ENCODE measurements around the gene MRPL40.

The MRPL40 gene

GRCh38 chr22:19460036-19460435 is 27.7 kb downstream of the MRPL40 start:
- Histone ChIP-seq H4K20me1 (ENCODE audit: insufficient read depth, low read length, poor library complexity, severe bottlenecking) (no peaks in the 10 kb centered on the region), H3K4me3 (ENCODE audit: low read length, poor library complexity, severe bottlenecking) (no peak overlapping the region), H2AFZ (ENCODE audit: low read length) (no peak overlapping the region), H3K27me3 (ENCODE audit: insufficient read depth, low read length, poor library complexity, severe bottlenecking) (no peaks in the 10 kb centered on the region), H3F3A (ENCODE audit: low read depth) (no peaks in the 10 kb centered on the region), H3K9me3 (ENCODE audit: insufficient read depth, low read depth, low read length) (no peaks in the 10 kb centered on the region), H3K4me2 (ENCODE audit: low read depth, low read length, poor library complexity, severe bottlenecking) (no peak overlapping the region), H3K79me2 (ENCODE audit: insufficient read depth, low read length) (no peaks in the 10 kb centered on the region), H3K9me2 (replicated peaks; ENCODE audit: low read depth, low read length) (no peaks in the 10 kb centered on the region), H3K4me1 (ENCODE audit: insufficient read depth, low read length, poor library complexity, severe bottlenecking) (no peaks in the 10 kb centered on the region), H3K36me3 (ENCODE audit: insufficient read depth, low read length) (peaks cover 58% of the 10 kb centered on the region; the same call in 1 of the 2 replicates), H3K9ac (ENCODE audit: low read depth, low read length, poor library complexity, severe bottlenecking) (no peak overlapping the region)
- TF ChIP-seq EZH2phosphoT487 (IDR thresholded peaks at IDR 0.05; ENCODE audit: borderline replicate concordance) (no peak), CTCF (conservative IDR thresholded peaks at IDR 0.05; ENCODE audit: low read length) (no peak)

- no peak for TF ChIP-seq EZH2phosphoT487 (IDR thresholded peaks at IDR 0.05; ENCODE audit: borderline replicate concordance)
- no peak for TF ChIP-seq CTCF (conservative IDR thresholded peaks at IDR 0.05; ENCODE audit: low read length)
- Histone ChIP-seq H3K36me3 (ENCODE audit: insufficient read depth, low read length) (peaks cover 58% of the 10 kb centered on the region; the same call in 1 of the 2 replicates), H3K9ac (ENCODE audit: low read depth, low read length, poor library complexity, severe bottlenecking) (no peak overlapping the region), H3F3A (ENCODE audit: low read depth) (no peaks in the 10 kb centered on the region), H3K4me3 (ENCODE audit: low read length, poor library complexity, severe bottlenecking) (no peak overlapping the region), H4K20me1 (ENCODE audit: insufficient read depth, low read length, poor library complexity, severe bottlenecking) (no peaks in the 10 kb centered on the region), H3K4me1 (ENCODE audit: insufficient read depth, low read length, poor library complexity, severe bottlenecking) (no peaks in the 10 kb centered on the region), H3K9me3 (ENCODE audit: insufficient read depth, low read depth, low read length) (no peaks in the 10 kb centered on the region), H3K27me3 (ENCODE audit: insufficient read depth, low read length, poor library complexity, severe bottlenecking) (no peaks in the 10 kb centered on the region), H2AFZ (ENCODE audit: low read length) (no peak overlapping the region), H3K79me2 (ENCODE audit: insufficient read depth, low read length) (no peaks in the 10 kb centered on the region), H3K9me2 (replicated peaks; ENCODE audit: low read depth, low read length) (no peaks in the 10 kb centered on the region), H3K4me2 (ENCODE audit: low read depth, low read length, poor library complexity, severe bottlenecking) (no peak overlapping the region)
Observed at GRCh38 chr22:19461506-19461905, 29.2 kb downstream of the MRPL40 start.

DNA sequence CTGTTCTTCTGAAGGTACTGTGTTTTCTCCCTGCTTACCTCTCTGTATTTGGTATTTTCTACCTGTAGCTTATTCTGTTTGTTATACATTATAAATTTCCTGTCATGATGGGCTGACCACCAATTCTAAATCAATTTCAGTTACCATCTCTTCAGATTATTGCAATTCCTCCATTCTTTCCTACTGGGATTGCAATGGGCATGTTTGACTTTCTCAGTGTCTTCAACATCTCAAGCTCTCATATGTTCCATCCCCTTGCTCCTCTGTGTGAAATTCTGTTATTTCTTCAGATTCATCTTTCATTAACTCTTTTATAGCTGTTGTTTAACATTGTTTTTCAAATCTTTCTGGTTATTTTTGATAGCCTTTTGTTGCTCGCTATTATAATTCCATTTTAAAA is 30.7 kb downstream of the MRPL40 start:
- no peak overlapping the region for H3K4me2 ChIP-seq (ENCODE audit: low read depth, low read length, poor library complexity, severe bottlenecking)
- H3K9ac ChIP-seq (ENCODE audit: low read depth, low read length, poor library complexity, severe bottlenecking) = no peak overlapping the region
- H3K36me3 ChIP-seq (ENCODE audit: insufficient read depth, low read length) = peaks cover 61% of the 10 kb centered on the region; the same call in 1 of the 2 replicates
- no peaks in the 10 kb centered on the region for H3K9me2 ChIP-seq (replicated peaks; ENCODE audit: low read depth, low read length)
- no peaks in the 10 kb centered on the region for H3K9me3 ChIP-seq (ENCODE audit: insufficient read depth, low read depth, low read length)
- H3K79me2 ChIP-seq (ENCODE audit: insufficient read depth, low read length) = no peaks in the 10 kb centered on the region
- H3F3A ChIP-seq (ENCODE audit: low read depth) = no peaks in the 10 kb centered on the region
- no peak overlapping the region for H2AFZ ChIP-seq (ENCODE audit: low read length)
- no peak overlapping the region for H3K4me3 ChIP-seq (ENCODE audit: low read length, poor library complexity, severe bottlenecking)
- no peaks in the 10 kb centered on the region for H3K4me1 ChIP-seq (ENCODE audit: insufficient read depth, low read length, poor library complexity, severe bottlenecking)
- TF ChIP-seq EZH2phosphoT487 (IDR thresholded peaks at IDR 0.05; ENCODE audit: borderline replicate concordance) (no peak), CTCF (conservative IDR thresholded peaks at IDR 0.05; ENCODE audit: low read length) (no peak)
- H3K27me3 ChIP-seq (ENCODE audit: insufficient read depth, low read length, poor library complexity, severe bottlenecking) = no peaks in the 10 kb centered on the region
- H4K20me1 ChIP-seq (ENCODE audit: insufficient read depth, low read length, poor library complexity, severe bottlenecking) = no peaks in the 10 kb centered on the region

All from Loucy (cell line).